NCI-H446 treated with DMSO at 0.1 percent for 48 hours (cell line): ENCODE measurements around the gene NF2.

Experiments used
- DNase-seq: peaks from one replicate; lab custom pipeline; 2025; lab: John Stamatoyannopoulos, UW

NF2 gene

DNA sequence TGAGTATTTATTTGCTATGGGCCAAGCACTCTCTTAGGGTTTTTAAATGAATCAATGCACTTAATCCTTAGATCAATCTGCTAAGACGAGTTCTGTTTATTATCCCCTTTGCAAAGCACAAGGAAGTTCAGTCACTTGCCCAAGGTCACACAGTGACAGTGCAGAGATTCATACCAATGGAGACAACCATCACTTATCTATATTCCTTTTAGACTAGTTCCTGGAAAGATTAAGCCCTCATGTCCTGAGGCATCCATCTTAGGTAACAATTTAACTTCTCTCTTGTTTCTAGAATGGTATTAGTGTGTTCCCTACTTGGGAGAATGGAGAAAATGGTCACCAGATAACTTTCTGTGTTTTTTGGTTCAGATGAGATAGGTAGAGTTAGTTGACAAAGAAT, 28.3 kb downstream of the NF2 start:
- no peak for DNase-seq

DNA sequence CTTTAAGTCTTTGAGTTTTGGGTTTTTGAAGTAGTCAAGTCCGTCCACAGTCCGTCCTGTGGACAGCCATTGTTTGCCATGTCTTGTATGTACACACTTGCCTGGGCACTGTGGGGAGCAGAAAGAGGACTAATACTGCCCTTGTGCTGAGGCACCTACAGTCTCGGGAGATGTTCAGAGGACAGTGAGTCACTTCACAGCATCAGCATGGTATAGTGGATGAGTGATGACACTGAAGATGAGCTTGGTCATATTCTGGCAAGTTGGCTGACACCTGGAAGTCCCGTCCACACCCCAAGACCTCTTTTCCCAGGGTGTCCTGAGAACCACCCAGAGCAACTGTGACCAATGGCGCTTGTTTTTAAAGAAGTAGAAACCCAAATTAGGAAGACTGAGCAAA, 29.2 kb downstream of the NF2 start:
- DNase-seq, result no peak

DNA sequence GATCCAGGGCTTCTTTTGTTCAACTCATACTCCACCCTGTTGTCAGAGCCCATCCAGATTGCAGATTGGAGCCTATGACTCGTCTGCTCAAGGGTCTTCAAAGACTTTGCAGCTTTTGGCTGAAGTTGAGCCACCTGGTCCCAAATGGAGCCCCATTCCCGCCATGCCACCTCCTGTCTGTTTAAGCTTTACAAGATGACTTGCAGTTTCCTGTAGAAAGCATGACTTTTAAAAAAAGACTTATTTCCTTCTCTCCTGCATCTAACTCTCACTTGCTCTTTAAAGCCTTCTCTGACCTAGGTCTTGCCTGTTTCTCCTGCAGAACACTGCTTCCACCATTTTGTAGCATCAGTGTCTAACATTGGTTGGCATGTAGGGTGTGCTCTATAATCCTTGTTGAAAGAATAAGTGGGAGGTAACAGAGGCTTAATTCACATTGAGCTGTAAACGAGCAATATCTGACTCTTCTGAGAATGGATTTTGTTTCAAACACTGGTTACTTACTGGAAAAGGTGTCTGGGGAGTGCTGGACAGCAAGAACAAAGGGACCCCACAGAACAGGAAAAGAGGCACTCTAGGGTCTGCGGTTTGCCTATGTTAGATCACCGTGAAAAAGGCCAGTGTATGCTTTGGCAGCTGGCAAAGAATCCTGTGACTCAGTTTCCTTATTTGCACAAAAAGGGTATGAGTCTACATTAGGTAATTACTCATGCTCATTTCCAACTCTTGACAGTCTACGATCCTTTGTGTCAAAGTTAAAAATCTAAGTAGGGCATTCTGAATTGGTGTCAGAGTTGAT, 30.3 kb downstream of the NF2 start:
- no peak for DNase-seq

DNA sequence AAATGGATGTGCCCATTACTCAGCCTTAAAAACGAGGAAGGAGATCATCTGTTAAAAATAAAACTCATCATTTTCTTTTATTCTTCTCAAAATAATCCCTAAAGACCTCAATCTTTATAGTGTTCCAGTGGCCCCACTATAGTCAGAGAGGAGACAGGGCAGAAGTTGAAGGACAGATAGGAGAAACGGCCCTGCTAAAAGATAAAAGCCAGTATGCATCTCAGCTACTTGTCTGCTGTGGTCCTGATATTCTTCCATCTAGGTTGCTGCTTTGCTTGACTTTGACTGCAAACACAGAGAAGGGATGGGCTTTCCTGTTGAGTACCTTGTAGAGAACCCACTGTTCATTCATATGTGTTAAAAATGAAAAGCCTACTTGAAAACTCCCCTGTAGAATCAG, 31.4 kb downstream of the NF2 start:
- no peak for DNase-seq

DNA sequence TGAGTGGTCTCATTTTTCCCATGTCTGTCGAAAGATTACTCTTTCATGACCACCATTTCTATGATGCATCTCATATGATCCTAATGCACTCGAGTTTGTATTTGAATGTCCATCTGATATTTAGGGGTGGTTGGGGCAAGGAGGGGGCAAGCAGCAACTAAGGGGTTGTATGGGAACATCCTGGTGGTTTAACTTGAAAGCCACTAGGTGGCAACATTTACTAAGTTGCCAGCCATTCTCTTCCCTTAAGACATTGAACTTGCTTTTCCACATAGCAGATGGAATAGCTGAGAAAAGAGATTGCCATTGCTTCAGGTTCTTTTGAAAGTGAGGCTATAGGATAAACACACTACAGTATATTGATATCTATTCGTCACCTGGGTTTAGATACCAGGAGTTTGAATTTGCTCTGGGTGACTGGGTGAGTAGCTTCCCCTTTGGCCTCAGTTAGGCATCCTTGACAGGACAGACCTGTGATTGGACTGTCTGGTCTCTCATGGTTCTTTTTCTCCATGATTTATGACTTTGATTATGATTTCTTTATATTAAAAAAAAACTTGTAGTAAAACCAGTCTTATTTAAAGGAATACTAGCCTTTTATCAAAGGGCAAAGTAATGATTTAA, 32.4 kb downstream of the NF2 start:
- DNase-seq, result peak; percentile 64

DNA sequence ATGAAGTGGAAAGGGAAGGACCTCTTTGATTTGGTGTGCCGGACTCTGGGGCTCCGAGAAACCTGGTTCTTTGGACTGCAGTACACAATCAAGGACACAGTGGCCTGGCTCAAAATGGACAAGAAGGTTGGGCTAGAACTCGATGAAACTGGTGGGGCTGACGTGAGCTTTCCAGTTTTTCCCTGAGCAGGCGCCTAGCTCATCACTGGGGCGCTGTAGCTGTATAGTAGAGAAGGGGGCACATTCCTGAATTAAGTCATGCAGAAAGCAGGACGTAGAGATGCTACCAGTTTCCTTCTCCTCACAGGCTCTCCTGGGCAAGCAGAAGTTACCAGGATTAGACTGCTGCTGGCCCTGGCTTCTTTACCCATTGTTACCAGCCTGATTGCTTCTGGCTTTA, 33.3 kb downstream of the NF2 start:
- DNase-seq, result no peak

DNA sequence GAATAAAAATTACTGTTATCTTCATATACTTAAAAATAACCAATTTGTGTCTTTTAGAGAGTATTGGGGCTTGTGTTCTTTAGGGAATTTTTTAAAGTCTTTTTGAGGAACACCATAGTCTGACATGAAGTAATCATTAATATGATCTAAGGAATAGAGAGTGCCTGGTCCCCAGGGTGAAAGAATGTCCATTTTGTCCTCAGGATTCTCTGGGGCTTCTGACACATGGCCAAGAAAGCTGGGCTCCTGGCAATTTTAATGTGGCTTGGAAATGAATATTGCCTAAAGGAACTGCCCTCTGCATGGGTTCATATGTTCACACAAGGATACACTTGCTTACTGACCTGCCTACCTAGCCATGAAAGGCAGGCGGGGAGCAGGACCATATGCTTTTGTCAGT, 33.7 kb downstream of the NF2 start:
- no peak for DNase-seq

DNA sequence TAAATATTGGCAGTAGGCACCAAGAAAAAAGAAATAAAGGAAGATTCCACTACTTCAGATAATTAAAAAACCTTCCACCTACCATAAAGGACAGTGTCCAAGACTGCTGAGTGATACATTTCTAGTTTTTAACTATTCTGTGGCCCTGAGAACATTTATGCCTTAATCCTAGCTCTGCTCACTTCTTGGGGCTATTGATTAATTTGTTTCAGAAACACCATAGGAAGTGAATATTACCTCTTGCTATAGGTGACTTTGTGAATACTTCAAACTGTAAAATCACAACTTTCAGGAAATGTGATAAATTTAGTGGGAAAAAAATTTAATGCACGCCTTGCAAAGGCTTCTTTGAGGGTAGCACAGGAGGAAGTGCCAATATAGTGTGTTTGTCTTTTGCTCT, 35.2 kb downstream of the NF2 start:
- no peak for DNase-seq

DNA sequence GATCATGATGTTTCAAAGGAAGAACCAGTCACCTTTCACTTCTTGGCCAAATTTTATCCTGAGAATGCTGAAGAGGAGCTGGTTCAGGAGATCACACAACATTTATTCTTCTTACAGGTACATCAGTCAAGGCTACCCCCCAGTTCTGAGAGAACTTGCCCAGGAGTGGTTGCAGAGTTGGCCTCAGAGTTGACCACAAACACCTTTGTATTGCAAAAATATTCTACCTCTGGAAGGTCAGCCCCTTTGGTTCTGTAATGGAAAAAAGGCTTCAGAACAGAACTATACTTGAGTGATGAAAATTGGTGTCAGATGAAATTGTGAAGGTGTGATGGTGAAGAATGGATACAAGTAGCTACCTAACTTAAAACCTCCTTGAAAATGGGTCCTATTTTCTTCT, 35.7 kb downstream of the NF2 start:
- DNase-seq, result no peak

DNA sequence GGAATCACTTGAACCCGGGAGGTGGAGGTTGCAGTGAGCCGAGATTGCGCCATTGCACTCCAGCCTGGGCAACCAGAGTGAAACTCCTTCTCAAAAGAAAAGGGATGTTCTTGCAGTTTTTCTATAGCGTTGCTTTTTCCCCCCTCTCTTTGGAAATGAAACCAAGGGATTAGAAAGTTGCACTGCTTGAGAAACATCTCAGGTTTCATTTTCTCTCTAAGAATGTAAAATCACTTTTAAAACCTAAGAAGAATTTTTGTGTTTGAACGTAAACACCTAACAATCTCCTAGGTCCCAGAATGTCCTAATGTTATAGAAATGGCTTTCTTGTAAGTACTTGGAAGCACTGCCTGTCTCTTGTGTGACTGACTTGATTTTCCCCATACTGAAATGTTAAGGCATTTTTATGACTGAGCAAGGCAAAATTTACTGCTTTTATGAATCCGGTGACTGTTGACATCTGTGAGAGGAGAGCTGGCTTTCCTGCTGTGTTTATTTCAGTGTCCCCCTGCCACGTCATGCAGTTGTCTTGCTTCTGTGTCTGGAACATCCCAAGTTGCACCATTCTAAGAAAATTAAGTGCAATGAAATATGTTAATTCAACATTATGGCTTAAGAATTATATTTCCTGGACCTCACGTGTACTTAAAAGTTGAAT, 37.7 kb downstream of the NF2 start:
- DNase-seq, result no peak

DNA sequence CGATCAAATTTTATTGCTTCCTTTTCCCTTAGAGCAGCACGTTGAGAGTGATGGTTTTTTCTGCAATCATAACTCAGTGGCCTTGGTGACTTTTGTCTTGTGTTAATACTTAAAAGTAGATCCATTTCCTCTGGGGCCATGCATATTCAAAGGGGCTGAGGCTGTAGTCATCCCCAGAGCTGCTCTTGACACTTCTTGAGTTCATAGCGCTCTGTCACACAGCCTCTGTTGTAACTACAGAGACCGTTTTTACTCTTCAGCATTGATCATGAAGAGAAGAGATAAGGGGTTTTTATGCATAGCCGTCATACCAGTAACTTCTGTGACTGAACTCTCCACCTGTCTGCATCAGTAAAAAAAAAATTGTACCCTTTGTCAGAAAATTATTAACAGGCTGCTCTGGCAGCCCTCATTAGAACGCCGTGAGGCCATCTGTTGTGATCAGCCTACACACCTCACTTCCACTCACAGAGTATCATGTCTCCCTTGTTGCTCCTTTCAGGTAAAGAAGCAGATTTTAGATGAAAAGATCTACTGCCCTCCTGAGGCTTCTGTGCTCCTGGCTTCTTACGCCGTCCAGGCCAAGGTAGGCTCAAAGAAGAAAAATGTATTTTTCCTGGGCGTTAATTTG, 38.4 kb downstream of the NF2 start:
- no peak for DNase-seq

DNA sequence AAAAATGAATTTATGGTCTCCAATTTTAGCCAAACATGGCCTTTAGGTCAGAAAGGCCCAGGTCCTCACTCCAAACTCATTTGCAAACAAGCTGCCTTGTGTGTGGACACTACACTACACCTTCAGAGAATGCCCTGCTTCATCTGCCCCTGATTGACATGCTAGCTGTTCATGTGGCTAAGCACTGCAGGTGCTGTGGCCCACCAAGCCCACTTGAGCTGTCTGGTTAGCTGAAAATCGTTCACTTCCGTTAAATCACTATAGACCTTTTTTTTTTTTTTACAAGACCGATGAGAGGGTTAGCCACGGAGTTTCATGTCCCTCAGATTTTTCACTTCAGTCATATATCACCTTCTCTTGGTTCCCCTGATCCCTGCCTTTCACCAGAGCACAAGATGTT, 39.3 kb downstream of the NF2 start:
- DNase-seq, result no peak

DNA sequence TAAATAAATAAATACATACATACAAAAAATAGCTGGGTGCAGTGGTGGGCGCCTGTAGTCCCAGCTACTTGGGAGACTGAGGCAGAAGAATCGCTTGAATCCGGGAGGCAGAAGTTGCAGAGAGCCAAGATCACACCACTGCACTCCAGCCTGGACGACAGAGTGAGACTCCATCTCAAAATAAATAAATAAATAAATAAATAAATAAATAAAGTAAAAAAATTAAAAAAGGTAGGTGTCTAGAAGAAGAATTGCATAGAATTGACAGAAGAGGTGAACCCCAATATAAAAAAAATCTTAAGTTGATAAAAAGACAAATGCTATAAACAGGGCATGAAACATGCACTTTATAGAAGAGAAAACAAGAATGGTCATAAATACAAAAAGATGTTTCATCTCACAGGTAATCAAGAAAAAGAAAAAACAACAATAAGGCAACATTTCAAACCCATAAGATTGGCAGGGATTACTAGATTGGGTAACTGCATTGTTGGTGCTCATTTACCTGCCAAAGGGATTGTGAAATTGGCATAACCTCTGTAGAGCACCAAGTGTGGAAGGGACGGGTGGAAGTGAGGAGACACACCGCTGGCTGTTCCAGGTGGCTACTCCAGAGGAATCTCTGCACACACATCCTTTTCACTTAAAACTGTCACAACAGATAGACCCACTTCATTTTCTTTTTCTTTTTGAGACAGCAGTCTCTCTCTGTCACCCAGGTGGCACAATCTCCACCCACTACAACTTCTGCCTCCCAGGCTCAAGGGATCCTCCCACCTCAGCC, 44.7 kb downstream of the NF2 start:
- DNase-seq, result no peak

DNA sequence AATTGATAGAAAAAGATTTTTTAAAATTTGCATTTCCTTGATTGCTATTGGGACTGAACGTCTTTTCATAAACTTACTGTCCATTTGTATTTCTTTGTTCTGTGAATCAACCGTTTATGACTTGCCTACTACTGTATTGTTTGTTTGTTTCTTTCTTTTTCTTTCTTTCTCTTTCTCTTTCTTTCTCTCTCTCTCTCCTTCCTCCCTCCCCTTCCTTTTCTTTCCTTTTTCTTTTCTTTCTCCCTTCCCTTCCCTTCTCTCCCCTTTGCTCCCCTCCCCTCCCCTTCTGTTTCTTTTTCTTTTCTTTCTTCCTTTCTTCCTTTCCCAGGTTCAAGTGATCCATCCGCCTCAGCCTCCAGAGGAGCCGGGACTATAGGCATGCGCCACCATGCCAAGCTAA, 46.9 kb downstream of the NF2 start:
- DNase-seq, result no peak

DNA sequence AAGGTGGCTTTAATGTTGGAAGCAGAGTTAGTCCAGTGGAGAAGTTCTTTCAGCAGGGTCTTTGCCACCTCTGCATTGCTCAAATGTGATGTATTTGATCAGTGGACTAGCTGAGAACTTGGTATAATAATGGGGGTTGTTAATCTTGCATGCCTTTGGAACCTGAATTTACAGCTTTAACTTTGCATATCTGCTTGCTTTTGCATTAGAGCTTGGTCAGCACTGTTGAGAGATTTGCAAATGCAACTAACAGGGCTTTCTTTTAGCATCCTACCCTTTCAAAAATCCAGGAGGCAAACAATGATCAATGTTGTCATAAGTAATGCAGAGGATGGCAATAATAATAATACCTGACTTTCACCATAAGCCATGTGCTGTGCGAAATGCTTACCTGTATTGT, 48.2 kb downstream of the NF2 start:
- no peak for DNase-seq

DNA sequence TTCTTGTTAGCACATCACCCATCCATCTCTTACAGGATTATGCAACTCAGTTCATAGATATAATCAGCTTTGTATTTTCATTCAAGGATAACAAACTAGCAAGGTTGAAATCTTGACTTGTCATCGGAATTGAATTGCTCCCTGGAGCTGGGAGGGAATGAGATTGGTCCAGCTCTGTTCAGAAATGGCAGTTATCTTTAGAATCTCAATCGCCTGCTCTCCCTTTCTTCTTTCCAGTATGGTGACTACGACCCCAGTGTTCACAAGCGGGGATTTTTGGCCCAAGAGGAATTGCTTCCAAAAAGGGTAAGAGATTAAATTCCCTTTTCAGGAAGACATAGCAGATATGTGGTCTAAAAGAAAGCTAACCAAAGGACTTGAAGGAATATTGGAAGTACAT, 51.0 kb downstream of the NF2 start:
- DNase-seq, result no peak

DNA sequence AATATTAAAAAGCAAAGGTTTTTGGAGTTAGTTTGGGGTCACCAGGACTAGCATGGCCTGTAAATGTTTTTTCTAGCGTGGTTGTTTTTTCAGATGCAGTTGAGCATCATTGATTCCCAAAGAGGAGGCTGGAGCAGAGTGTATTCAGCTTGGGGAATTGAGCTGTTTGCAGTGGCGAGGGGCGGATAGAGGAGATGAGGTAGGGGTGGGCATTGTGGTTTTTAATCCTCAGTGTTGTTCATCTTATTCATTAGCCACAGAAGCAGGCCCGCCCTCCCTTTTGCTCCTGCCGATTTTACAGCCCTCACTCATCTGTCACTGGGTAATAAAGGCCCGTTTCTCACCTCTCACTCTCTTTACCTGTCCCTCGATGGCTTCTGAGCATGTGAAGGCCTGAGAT, 51.4 kb downstream of the NF2 start:
- DNase-seq, result no peak

DNA sequence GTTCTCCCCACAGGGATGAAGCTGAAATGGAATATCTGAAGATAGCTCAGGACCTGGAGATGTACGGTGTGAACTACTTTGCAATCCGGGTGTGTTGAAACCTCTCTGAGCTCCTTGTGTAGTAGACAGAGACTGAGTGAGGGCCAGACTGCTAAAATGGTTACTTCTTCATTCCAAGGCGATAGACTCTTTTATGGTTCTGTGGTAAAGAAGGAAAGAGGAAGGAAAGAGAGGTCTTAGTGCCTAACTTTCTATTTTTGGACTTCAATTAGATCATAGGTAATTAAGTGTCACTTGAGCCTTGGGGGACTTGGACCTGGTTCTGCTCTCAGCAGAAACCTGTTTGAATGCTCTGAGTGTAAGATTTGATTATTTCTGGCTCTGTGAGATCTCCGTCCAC, 54.7 kb downstream of the NF2 start:
- DNase-seq, result no peak

DNA sequence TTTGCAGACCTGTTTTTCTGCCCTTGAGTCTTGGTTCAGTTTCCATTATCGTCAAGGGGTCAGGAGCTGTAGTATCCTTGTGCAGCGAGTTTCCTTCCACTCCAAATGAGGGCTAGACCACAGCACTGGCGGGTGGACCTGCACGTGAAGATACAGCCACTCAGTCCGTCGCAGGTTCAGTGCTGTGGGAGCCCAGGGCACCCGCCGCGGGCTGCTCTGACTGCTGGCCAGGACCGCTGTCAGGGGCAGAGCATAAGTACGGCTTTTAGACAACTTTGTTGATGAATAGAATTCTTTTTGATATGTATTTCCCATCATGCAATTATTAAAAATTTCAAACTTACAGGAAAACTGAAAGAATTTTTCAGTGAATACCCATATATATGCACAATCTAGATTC, 56.6 kb downstream of the NF2 start:
- DNase-seq, result no peak

DNA sequence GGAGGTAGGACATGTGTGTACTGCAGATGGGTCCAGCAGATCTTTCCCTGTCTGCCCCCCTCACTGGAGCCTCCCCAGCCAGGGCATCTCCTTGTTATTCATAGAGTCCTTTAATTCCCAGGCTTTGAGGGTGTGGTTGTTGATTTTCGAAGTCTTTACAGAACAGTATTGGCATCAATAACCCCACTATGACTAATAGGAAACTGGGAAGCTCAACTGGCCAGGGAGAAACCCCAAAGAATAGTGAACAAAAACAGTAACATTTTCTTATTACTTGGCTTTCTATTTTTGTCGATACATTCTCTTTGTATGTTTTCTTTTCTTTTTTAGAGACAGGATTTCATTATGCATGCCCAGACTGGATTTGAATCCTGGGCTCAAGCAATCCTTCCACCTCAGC, 57.9 kb downstream of the NF2 start:
- DNase-seq, result no peak

DNA sequence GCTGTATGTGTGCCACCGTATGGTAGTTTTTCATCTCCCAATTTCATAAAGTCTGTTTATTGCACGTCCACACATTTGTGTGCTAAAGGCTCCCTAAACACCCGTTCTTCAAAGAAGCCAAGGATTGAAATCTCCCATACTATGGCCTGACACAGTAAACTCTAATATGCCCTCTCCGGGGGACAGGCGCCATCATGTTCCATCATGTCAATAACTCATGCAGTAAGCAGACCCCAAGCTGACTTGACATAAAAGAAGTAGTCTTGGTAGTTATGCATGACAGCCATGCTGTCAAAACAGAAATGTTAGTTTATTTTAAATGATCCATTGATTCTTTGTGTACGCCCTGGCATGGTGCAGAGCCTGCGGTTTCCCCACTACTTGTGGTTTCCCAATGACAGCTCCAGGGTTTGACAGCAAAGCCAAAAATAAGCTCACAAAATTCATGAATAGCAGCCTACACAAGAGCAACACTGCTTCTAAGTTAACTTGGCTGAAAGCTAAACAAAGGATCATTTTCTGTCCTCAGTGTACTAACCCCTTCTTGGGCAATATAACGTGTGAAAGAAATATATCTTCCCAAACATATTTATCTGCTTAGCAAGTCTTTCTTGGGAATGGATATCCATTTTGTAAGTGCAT, 59.9 kb downstream of the NF2 start:
- no peak for DNase-seq

DNA sequence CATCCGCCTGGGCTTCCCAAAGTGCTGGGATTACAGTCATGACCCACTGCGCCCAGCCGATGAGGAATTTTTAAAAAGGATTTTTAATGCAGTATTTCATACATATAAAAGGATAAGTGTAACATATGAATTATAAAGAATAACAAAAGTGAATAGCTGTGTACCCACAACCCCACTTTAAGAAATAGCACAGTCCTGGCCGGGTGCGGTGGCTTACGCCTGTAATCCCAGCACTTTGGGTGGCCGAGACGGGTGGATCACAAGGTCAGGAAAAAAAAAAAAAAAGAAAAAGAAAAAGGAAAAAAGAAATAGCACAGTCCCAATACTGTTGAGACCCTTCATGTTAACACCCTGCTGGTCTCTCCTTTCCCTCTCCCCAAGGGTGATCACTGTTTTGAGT, 62.1 kb downstream of the NF2 start:
- DNase-seq, result no peak
